Amygdala (tissue), 56 donors: ENCODE measurements around the gene TTC19.

Experiments
- DNase-seq, 56 donors: peaks; one replicate each; lab custom pipeline; 2025; lab: John Stamatoyannopoulos, UW

The TTC19 gene

GRCh38 chr17:15999141-15999973 lies at the start of gene TTC19, which contains the start of gene ZSWIM7:
TTC19 (plus strand) TSS chr17:15999824; CDS start chr17:15999849, 25 bp downstream.
ZSWIM7 (minus strand) TSS chr17:15999704; CDS start chr17:15999594, 110 bp downstream.
- DNase-seq: peak; percentile 75 to 99 (median 92)

- DNase-seq: no peak
These were observed 48.1 kb upstream of the TTC19 start for GRCh38 chr17:15951368-15952047.

GRCh38 chr17:15952048-15952532 lies 47.5 kb upstream of the TTC19 start:
- no peak for DNase-seq

GRCh38 chr17:15952916-15953790 lies 46.5 kb upstream of the TTC19 start:
- no peak for DNase-seq

GRCh38 chr17:15954222-15954621 lies 45.4 kb upstream of the TTC19 start:
- no peak for DNase-seq

- DNase-seq: no peak
These were observed 43.7 kb upstream of the TTC19 start for GRCh38 chr17:15955793-15956541.

- DNase-seq: no peak
These were observed 42.4 kb upstream of the TTC19 start for GRCh38 chr17:15957206-15957605.

GRCh38 chr17:15957608-15958307 lies 41.9 kb upstream of the TTC19 start:
- no peak for DNase-seq

- DNase-seq: no peak
These were observed 41.2 kb upstream of the TTC19 start for GRCh38 chr17:15958484-15958854.

- no peak for DNase-seq
These were observed 35.9 kb upstream of the TTC19 start for GRCh38 chr17:15963670-15964110.

GRCh38 chr17:15965528-15965927 lies 34.1 kb upstream of the TTC19 start:
- DNase-seq: peak in 9 of 56 donors; percentile 6 to 50 (median 21)

GRCh38 chr17:15966183-15966878 lies 33.3 kb upstream of the TTC19 start:
- peak in 23 of 56 donors; percentile 13 to 68 (median 33) for DNase-seq

GRCh38 chr17:15966879-15967248 lies 32.8 kb upstream of the TTC19 start:
- no peak for DNase-seq

- DNase-seq: no peak
These were observed 31.8 kb upstream of the TTC19 start for GRCh38 chr17:15967706-15968399.

GRCh38 chr17:15969463-15969862 lies 30.2 kb upstream of the TTC19 start:
- DNase-seq: no peak

- DNase-seq: no peak
These were observed 29.1 kb upstream of the TTC19 start for GRCh38 chr17:15970500-15970899.

GRCh38 chr17:15971098-15971678 lies 28.4 kb upstream of the TTC19 start:
- no peak for DNase-seq

GRCh38 chr17:15971882-15972281 lies 27.7 kb upstream of the TTC19 start:
- no peak for DNase-seq
